NCI-H345 (cell line): Measurements from ENCODE around the gene PBRM1.
"Not testable (repeated sequence)": the region's sequence is repeated elsewhere in the genome, so short reads cannot be mapped to it uniquely, and the experiment has no call there.

Experiments
- DNase-seq: peaks from one replicate; lab custom pipeline; 2025; lab: John Stamatoyannopoulos, UW

PBRM1 gene

DNA sequence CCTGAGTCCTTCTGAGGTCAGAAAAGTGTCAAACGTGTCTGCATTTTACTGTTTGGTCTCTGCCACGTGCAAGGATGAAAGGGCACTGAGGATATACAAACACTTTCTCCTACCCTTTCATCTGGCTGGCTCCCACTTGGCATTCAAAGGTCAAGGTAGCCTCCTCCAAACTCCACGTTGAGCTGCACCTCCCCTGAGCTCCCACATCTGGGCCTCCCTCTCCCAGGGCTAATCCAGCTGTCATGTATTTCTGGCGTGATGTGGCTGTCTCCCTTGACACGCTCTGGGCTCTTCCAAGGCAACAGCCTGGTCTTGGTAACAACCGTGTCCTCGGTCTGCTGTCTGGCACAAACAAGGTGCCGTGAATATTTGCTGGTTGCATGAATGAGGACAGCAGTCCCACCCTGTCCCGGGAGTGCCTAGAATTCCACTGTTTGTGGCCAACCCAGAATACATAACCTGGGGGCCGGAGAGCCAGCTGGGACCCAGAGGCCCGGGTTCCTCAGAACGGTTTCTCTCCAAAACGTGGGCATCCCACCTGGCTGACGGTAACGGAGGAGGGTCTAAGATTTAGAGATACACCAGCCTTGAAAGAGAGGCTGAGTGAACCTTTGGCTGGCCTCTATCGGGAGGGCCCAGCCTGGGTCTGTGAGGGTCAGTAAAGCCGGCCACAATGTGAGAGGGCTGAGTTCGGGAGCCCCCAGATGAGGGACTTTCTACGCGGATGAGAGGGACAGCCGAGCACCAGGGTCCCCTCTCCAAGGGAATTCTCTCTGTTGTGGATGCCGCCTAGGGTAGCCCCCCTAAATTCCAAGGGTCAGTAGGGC lies 19.1 kb upstream of the PBRM1 start:
- no peak for DNase-seq

DNA sequence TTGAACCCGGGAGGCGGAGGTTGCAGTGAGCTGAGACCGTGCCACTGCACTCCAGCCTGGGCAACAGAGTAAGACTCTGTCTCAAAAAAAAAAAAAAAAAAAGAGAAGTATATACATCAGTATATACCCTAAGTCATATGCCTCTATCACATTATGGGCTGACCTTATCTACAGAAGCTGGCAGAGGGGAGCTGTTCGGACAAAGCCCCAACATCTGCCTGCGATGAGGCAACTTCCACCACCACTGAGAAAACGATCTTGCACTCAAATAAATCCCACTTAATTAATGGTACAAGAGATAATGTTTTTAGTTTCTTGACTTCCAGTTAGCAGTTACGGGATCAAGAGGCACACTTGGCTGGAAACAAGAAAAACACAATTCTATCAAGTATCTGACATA lies 17.6 kb upstream of the PBRM1 start:
- DNase-seq = no peak

DNA sequence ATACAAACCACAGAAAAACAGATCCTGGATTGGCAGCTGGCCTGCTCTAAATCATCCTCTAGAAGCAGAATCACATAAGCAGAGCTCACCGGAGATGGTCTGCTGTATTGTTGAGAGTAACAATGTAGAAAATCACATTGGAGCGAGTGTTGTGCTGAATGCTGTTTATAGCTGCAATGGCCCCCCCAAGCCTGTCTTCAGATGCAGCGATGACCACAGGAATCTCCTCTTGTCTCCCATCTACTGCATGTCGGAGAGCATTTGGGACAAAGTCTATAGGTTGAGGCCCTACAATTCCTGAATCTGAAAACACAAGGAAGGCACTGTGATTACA lies 11.9 kb upstream of the PBRM1 start:
- no peak for DNase-seq

DNA sequence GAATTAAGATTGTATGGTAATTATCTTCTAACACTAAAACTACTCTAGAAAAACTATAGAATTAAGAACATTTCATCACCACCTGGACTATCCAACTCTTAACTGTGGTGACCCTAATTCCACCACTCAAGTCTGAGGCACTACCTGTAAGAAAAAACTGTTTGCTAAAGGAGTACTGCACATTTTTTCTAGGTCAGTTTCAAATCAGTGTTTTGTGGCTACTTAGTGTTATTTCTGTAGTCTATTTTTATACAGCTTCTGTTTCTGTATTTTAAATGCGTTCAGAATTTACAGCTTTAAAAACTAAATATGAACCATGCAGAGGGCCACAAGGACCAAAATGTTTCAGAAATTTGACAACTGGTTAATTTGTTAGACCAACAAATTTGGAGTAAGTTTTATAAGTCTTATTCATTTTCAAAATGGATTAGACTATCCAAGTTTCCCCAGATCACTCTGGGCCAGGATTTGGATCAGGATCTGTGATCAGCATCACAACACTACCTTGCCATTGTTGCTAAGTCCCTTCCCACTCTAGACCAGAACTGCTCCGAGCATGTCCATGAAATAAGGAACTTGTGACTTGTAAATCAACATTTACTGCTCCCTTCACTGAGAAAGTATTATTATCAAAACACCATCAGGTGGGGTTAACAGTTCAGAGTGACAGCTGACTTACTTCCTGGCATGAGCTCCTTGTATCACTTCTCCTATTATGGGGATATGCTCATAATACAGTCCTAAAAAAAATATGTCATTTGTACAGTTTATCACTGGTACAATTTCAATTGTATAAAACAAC lies 11.3 kb upstream of the PBRM1 start:
- no peak for DNase-seq

DNA sequence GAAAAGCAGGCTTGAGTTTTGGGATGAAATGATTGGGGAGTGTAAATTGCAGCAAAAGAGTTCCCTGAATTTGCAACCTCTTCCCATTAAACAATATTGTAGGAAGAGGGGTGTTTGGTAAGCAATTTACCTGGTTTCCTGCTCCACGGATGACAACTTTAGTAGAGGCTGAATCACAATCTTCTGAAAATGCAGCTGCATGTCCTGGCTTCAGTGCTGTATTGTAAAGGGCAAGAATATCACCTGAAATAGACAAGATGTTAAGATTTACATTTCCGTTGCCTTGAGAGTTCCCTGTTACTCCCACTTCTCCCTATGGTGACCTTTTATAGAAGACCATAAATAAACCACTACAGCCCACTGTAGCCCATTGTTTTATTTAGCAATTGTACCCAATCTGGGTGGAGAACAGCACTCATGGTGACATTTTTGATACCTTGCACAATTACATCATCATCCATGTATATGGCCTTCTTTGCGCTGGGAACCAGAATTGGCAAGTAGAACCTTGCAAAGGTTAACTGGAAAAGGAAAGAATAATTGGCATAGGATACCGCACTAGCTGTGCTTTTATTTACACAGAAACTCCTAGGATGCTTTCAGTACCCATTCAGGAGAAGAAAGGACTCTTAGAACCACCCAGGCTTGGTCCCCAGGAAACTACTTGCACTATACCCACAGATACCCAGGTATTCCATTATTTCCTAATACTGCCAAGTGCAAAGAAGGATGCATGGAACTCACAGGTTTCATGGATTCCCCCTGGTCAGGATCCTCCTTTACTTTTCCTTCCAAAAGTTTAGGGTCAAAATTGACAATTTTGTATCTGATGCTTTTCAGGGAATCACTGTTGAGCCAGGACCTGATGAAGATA lies 10.3 kb upstream of the PBRM1 start:
- DNase-seq = no peak

DNA sequence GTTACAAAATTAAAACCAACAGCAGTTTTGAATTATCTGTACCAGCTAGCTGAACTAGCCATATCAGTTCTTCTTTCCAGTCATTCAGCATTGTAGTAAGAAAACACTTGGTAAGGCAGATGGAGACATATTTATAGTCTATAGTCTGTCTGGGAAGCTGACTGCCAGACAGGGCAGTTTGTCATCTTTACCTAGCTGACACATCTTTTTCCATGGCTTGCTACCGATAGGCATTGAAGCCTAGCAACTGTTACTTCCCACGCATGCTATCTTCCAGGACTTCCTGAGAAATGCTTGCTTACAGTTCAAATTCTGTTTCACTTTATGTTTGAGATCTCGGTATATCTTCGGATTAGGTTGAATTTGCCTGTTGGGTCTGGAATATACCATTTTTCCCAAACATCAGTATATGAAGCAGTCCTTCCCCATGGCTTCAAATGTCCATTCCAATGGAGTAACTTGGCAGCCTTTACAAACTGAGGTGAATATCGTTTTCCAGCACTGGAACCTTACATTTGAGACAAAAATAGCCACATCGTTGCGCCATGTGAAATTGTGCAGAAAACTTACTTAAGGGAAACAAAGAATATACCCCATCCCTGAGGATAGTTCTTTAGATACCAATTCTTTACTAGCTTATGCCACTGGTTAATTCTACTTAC lies 8.9 kb upstream of the PBRM1 start:
- DNase-seq = no peak

DNA sequence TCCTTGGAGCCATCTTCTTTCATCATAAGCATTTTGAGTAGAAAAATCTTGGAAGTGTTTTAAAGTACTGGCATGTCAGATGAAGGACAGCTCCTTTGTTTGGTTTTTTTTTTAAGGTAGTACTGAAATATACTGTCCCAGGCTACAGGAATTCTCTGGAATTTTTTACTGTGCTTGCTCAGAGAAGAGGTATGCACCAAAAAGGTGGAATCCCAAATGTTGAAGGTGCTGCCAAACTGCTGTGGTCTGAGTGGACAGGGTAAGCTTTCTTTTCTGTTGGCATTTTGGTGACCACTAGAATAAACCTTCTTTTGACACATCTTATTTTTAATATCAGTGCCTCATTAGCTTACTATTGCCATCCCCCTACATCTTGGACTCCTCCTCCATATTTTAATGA lies 7.4 kb upstream of the PBRM1 start:
- DNase-seq = no peak

DNA sequence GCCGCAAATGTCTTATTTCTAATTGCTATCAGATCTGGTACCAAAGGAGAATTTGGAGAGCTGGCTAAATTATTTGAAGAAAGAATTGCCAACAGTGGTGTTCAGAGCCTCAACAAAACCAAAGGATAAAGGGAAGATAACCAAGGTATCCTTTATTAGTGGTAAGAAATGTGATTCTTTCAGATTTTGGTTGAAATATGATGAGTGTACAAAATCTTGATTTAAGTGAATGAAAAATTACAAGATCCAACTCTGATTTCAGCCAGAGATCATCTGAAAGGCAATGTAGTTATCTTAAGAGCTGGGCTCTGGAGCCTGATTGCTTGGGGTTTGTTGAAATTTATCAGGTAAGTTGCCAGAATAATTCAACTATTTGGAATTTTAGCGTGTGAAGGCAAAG lies 4.8 kb upstream of the PBRM1 start:
- DNase-seq = no peak

DNA sequence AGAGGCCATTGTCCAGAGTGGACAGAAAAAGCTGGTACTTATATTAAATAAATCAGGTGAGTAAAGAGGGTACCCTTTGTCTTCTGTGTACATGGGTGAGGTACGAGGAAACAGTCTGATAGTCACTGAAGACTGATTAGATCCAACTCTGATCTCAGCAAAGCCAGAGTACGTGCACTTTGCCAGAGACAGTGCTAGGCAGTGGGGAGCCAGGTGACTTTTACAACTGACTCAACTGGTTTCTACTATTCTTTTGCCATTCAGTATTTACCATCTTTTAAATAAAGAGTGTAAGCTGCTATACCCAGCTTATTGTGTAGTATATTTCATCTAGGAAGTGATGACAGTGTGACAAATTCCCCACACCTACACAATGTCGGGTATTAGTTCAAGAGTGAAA lies 3.4 kb upstream of the PBRM1 start:
- no peak for DNase-seq

DNA sequence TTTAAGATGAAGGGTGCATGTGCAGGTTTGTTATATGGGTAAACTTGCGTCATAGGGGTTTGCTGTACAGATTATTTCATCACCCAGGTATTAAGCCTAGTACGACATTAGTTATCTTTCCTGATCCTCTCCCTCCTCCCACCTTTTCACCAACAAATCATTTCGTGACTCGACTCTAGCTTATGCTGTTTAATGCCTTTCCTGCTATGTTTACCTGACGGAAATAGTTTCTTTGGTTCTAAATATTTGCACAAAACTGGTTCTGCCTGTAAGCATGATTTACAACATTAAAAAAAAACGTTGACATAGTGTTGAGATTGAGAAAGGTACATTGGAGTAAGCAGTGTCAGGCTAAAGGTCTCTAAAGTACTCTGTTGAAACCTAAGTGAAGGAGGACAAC lies 2.6 kb upstream of the PBRM1 start:
- DNase-seq = no peak

DNA sequence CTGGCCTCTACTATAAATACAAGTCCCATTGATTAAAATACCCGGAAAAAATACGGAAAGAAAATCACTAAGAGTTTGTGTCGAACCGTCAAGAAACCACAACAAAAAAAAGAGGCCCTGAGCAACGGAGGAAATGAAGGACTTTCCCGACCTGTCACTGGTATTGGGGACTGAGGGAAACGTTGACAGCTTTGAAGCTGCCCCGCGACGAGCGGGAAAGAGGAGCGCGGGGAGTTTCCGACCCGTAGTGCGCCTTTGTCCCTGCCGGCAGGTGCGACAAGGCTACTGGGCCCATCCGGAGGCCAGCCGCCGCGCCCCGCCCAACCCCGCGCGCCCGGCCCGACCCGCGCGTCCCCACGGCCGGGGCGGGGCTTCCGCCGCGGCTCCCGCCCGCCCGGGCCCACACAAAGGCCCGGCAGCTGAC lies 416 bp downstream of the PBRM1 start:
- DNase-seq = peak; percentile 82

DNA sequence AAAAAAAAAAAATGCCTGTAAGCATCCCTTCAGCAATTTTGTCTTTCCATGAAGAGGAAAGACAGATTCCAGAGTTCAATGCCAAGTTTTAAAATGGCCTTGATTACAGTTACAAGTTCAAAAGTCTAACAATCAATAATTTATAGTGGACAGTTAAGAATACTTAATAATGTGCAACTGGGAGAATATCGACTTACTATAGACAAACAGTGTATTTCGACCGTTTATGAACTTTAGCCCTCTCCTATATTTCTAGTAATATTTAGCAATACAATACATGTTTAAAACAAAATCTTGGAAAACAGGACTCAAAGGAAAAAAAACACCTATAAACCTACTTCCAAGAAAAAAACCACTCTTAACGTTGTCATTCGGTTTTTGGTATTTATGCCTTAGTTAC lies 1.5 kb downstream of the PBRM1 start:
- no peak for DNase-seq

DNA sequence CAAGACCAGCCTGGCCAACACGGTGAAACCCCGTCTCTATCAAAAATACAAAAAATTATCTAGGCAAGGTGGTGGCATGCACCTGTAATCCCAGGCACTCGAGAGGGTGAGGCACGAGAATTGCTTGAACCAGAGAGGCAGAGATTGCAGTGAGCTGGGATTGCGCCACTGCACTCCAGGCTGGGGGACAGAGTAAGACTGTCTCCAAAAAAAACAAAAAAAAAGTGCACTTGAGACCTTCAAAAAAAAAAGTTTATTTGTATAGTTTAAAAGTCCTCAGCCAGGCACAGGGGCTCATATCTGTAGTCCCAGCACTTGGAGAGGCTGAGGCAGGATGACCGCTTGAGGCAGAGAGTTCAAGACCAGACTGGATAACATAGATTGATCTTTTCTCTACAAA lies 2.1 kb downstream of the PBRM1 start:
- no peak for DNase-seq

DNA sequence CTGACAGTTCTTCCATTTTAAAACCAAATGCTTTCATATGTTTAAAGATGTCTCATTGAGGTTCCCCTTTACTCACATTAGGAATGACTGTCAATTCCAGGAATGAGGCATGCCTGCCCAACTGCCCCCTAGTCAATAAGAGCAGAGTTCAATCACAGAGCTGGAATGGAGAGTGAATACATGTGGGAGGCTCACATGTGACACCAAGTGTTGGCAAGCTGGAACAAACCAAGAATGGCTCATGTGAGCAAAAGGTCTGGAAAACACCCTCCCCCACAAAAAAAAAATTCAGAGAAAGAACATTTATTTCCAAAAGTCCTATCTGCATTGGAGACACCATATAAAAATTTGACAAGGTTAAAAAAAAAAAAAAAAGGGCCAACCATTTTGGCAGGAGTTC lies 3.7 kb downstream of the PBRM1 start:
- DNase-seq = no peak

DNA sequence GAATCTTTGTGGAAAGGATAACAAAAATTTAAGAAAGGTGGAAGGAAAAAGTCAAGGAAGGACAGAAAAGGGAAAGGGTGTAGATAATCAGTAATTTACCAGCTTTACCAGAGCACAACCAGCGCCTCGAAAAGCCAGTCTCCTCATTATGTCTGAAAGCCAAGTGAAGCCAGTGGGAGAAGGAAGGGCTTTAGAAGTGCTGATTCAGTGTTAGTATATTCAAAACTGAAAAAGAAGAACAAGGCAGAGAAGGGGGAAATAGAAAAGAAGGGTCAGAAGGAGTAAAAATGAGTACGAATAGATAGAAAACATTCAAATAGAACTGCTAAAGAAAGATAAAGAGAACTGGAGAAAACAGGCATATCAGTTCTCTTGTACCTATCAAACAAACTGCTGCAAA lies 4.1 kb downstream of the PBRM1 start:
- DNase-seq = no peak

DNA sequence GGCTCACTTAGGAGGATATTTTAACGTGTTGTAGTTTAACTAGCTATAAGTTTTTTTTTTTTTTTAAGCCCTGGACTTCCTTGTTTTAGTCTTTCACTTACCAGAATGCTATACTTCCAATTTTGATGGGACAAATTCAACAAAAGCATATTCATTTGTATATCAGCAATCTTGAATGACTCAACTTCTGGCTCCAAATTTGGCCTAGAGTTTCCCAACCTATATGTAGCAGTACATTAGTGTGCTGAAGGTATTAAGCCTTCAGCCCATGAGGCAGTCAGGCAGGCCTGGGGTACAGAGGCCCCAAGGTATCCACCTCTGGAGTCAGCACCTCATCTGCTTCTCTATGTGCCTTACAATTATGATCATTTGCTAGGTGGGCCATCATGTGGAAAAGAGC lies 5.9 kb downstream of the PBRM1 start:
- no peak for DNase-seq

DNA sequence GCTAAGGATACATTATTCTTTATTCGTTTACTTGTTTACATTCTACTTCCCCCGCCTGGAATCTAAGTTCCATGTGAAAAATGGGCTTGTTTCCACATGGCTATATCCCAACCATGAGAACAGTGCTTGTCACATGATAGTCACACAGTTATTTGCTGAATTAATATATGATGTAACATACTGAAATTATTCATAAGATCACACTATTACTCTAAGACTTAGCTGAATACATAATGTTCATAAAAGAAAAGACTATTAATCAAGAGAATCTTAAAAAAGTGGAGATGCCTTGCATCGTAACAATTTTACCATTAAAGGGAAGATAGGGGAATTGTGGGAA lies 6.5 kb downstream of the PBRM1 start:
- no peak for DNase-seq

DNA sequence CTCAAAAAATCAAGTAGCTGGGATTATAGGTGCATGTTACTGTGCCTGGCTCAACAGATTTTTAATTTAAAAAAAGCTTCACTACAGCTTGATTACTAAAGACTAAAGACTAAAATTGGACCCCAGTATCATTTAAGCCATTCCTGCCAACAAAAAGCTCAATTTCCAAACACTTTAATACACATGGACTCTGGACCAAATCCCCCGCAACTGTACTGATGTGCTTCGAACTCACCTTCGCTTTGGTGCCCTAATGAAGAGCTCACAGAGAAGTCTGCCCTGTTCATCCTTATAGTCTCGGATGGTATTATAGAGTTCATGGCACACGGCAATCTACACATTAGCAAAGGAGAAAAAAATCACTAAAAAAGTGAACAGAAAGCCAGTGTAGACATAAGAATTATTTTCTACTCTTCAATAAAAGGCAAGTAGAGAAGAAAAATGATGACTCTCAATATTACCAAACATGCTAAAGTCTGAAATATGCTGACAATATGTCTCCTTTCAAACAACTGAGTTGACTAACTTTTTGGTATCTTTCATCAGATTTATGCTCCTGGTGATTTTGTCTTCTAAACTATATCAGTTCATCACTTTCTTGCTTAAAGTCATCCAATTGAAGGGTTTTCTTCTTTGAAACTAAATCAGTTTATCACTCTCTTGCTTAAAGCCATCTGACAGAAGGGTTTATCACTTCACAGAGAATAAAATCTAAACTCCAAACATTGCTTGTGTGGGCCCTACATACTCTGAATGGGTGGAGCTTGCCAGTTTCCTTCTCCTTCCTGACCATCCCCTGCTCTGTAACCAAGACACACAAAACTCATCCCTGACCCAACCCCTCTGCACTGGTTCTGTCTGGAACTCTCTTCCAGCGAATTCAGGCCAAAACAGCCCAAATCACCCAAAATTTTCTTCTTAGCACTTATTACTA lies 7.2 kb downstream of the PBRM1 start:
- no peak for DNase-seq

DNA sequence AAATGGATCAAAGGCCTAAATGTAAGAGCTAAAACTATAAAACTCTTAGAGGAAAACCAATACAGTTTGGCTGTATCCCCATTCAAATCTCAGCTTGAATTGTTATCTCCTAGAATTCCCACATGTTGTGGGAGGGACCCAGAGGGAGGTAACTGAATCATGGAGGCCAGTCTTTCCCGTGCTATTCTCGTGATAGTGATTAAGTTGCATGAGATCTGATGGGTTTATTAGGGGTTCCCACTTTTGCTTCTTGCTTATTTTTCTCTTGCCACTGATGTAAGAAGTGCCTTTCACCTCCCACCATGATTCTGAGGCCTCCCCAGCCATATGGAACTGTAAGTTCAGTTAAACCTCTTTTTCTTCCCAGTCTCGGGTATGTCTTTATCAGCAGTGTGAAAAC lies 9.5 kb downstream of the PBRM1 start:
- DNase-seq = not testable (repeated sequence)

DNA sequence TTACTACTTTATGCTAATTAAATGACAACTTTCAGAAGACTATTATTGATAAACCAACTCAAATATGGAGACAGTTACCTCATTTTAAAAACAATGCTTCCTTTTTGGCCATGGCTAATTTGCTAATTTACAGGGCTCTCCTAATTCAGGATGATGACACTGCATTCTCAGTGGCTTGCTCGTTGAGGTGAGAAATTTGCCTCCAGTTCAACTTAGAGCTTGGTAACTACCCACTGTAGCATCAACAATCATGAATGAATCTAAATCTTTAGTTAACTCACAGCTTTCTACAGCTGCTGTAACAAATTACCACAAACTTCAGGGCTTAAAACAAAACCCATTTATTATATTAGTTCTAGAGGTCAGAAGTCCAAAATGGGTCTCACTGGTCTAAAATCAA lies 14.0 kb downstream of the PBRM1 start:
- DNase-seq = no peak
